GM12875 (cell line): ENCODE results near the gene FEN1.

Source experiments
- H3K4me3 ChIP-seq: one replicate; pipeline ENCODE4 v1.5.1; 2011; ENCODE audit warnings: low read depth, low read length, control low read depth
- CTCF ChIP-seq: IDR thresholded peaks from 2 replicates; pipeline ENCODE4 v1.5.1; 2011; ENCODE audit warnings: low read depth, mild to moderate bottlenecking, control low read depth, inconsistent platforms, low read length, moderate library complexity, borderline replicate concordance; ENCODE audit not compliant: insufficient read depth

The FEN1 gene

GRCh38 chr11:61760946-61761345 lies 31.8 kb upstream of the FEN1 start:
- TF ChIP-seq CTCF: no peak
- no peak overlapping the region for H3K4me3 ChIP-seq

- no peak for TF ChIP-seq CTCF
- H3K4me3 ChIP-seq: no peak overlapping the region
Observed at GRCh38 chr11:61761440-61762222, 31.1 kb upstream of the FEN1 start.

GRCh38 chr11:61762223-61762615 lies 30.5 kb upstream of the FEN1 start:
- H3K4me3 ChIP-seq: no peak overlapping the region
- TF ChIP-seq CTCF: no peak

GRCh38 chr11:61762798-61763197 lies 29.9 kb upstream of the FEN1 start:
- no peak for TF ChIP-seq CTCF
- no peak overlapping the region for H3K4me3 ChIP-seq

GRCh38 chr11:61763930-61764605 lies 28.6 kb upstream of the FEN1 start:
- no peak overlapping the region for H3K4me3 ChIP-seq
- TF ChIP-seq CTCF: no peak

- no peak for TF ChIP-seq CTCF
- H3K4me3 ChIP-seq: no peak overlapping the region
Observed at GRCh38 chr11:61764606-61765260, 28.0 kb upstream of the FEN1 start.
